ENCODE results near the gene SDC3.

DNA sequence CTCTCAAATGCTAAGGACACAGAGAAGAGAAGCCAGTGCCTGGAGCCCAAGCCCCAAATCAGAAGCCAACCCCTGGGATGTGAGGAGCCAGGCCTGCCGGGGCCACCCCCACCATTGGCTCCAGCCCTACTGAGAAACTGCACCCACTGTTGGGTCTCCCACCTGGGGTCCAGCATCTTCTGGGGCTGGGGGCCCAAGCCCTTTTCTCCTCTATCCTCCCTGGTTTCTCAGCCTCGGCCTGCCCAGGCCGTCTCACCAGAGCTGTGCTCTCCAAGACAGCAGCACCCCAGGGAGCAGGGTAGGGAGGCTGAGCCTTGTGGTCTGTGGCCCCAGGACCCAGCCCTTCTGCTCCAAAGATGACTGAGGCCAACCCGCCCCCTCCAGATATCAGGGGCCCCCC lies 37.9 kb downstream of the SDC3 start:
- TF ChIP-seq, protein P1, sequence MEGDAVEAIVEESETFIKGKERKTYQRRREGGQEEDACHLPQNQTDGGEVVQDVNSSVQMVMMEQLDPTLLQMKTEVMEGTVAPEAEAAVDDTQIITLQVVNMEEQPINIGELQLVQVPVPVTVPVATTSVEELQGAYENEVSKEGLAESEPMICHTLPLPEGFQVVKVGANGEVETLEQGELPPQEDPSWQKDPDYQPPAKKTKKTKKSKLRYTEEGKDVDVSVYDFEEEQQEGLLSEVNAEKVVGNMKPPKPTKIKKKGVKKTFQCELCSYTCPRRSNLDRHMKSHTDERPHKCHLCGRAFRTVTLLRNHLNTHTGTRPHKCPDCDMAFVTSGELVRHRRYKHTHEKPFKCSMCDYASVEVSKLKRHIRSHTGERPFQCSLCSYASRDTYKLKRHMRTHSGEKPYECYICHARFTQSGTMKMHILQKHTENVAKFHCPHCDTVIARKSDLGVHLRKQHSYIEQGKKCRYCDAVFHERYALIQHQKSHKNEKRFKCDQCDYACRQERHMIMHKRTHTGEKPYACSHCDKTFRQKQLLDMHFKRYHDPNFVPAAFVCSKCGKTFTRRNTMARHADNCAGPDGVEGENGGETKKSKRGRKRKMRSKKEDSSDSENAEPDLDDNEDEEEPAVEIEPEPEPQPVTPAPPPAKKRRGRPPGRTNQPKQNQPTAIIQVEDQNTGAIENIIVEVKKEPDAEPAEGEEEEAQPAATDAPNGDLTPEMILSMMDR (IDR thresholded peaks at IDR 0.05), result no peak
- no peak for TF ChIP-seq POLR2A (IDR thresholded peaks at IDR 0.05; ENCODE audit: low read depth)
- no peak for TF ChIP-seq POLR2AphosphoS5 (IDR thresholded peaks at IDR 0.05)
- no peak for TF ChIP-seq EP300 (IDR thresholded peaks at IDR 0.05)

Data from esophagus muscularis mucosa (tissue), 4 donors.